HepG2 (cell line): ENCODE measurements around the gene AMIGO1. TPM values are rescaled to one million over a fixed set of nuclear protein-coding genes. Genes with fewer than 3 reads are reported as not detected.

Source experiments
- ASH2L ChIP-seq: fragments of 300-600, 200-600 bp; sonication (generic); IDR thresholded peaks from 2 replicates; pipeline ENCODE4 v1.7.0; 2017; ENCODE audit warnings: low read depth, mild to moderate bottlenecking, moderate library complexity, mixed read lengths, low read length; ENCODE audit not compliant: insufficient read length
- NFE2L1 ChIP-seq: sonication (generic); formaldehyde crosslinking; IDR thresholded peaks from 2 replicates; pipeline ENCODE4 v1.4.0; 2020; ENCODE audit warnings: missing genetic modification reagents, mild to moderate bottlenecking, borderline replicate concordance
- RBFOX2 ChIP-seq: fragments of 200-400 bp; formaldehyde crosslinking; IDR thresholded peaks from 2 replicates; pipeline ENCODE4 v1.6.1; 2017; ENCODE audit warnings: low read depth, mild to moderate bottlenecking, low read length
- SRSF9 ChIP-seq: fragments of 200-400 bp; formaldehyde crosslinking; IDR thresholded peaks from 2 replicates; pipeline ENCODE4 v1.6.1; 2018; ENCODE audit warnings: borderline replicate concordance, mild to moderate bottlenecking, low read depth, low read length; ENCODE audit not compliant: insufficient read depth, poor library complexity, severe bottlenecking
- ZNF260 ChIP-seq: sonication (generic); formaldehyde crosslinking; IDR thresholded peaks from 2 replicates; pipeline ENCODE4 v1.4.0; 2020; ENCODE audit warnings: missing genetic modification reagents, low read depth, mild to moderate bottlenecking, borderline replicate concordance
- ZNF7 ChIP-seq: IDR thresholded peaks from 2 replicates; pipeline ENCODE4 v1.6.1; 2016; ENCODE audit warnings: missing biosample characterization, missing genetic modification reagents
- ZSCAN9 ChIP-seq: IDR thresholded peaks from 2 replicates; pipeline ENCODE4 v1.6.1; 2016; ENCODE audit warnings: borderline replicate concordance
- polyA plus RNA-seq, 8 experiments: library from polyadenylated mRNA; depleted of rRNA in 3 of 8; stranded (reverse) in 7 of 8; unstranded in 1 of 8; fragments of >200 nt; fragmentation: Illumina TruSeq in 4 of 8; extraction: Trizol in 4 of 8; gene quantifications; 2 replicates each; pipeline versions ENCODE4 v1.2.1 to v1.2.3, GENCODE V29; 2011 to 2016; ENCODE audit warnings: low read depth in 4 of 8, missing spikeins in 1 of 8, mixed read lengths in 1 of 8; ENCODE audit not compliant: insufficient read depth in 1 of 8
- total RNA-seq, 5 experiments: library from RNA; depleted of rRNA; stranded (reverse); fragments of >200 nt; fragmentation: Illumina TruSeq; extraction: Trizol; gene quantifications; 2 replicates each; pipeline ENCODE4 v1.2.3, GENCODE V29; 2016; ENCODE audit warnings: low read depth in 1 of 5
- TF ChIP-seq, protein P1 (sequence below): sonication (generic); formaldehyde crosslinking; IDR thresholded peaks from 2 replicates; pipeline ENCODE4 v1.8.0; 2022; ENCODE audit warnings: mild to moderate bottlenecking, missing genetic modification reagents, moderate library complexity
- TF ChIP-seq, protein P2 (sequence below): sonication (generic); formaldehyde crosslinking; IDR thresholded peaks from 2 replicates; pipeline ENCODE4 v1.4.0; 2020; ENCODE audit warnings: missing genetic modification reagents
- TF ChIP-seq, protein P3 (sequence below), 2 experiments: sonication (generic) in 1 of 2; formaldehyde crosslinking in 1 of 2; IDR thresholded peaks; 2 replicates each; pipeline versions ENCODE4 v1.6.1 to v1.9.0; 2014 to 2022; ENCODE audit warnings: antibody characterized with exemption in 1 of 2, borderline replicate concordance in 1 of 2, inconsistent platforms in 1 of 2, low read depth in 1 of 2, missing genetic modification reagents in 1 of 2
- TF ChIP-seq, protein P4 (sequence below): sonication (generic); formaldehyde crosslinking; IDR thresholded peaks from 2 replicates; pipeline ENCODE4 v1.4.0; 2020; ENCODE audit warnings: missing genetic modification reagents
- TF ChIP-seq, protein P5 (sequence below): sonication (generic); formaldehyde crosslinking; IDR thresholded peaks from 2 replicates; pipeline ENCODE4 v1.4.0; 2020; ENCODE audit warnings: missing genetic modification reagents, mild to moderate bottlenecking, borderline replicate concordance

Gene AMIGO1
- total and polyA plus RNA-seq, 2 of the 13 experiments (the other 11 are each of a cell fraction or from before 2014, with no cell fraction given): 0.40 to 1.3 TPM

DNA sequence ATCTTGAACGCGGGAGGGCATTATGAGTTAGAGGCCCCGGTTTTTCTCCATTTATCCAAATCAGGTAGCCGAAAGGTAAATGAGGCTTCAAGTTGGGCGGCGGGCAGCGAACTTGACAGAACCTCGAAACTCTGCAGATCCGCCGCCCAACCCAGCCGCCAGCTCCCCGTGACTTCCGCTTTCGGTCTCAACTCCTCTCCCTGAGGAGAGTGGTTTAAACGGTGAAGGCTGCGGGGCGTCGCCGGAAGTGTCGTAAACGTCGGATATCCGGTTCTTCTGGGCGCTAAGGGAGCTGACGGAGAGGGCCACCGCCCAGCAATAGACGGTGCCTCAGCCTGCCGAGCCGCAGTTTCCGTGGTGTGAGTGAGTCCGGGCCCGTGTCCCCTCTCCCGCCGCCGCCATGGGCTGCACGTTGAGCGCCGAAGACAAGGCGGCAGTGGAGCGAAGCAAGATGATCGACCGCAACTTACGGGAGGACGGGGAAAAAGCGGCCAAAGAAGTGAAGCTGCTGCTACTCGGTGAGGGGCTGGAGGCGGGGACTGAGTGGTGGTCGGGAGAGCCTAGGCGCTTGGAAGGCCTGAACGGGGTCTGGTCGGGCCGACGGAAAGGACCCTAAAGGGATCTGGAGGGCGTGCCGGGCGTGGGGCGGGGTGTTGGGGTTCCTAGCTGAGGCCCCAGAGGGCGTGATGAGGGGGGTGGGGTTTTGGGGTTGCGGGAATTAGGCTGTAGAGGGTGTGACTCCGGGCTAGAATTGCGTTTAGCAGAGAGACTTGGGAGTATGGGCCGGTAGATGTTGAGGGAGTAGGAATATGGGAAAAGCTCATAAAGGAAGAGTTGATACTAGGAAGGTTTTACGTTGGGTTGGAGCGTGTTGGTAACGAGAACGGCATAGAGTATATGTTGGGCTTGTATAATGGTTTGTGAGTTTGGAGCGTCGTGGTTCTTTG lies 39.1 kb upstream of the AMIGO1 start, which contains the start of gene GNAI3 (continued):
- TF ChIP-seq, protein P1, sequence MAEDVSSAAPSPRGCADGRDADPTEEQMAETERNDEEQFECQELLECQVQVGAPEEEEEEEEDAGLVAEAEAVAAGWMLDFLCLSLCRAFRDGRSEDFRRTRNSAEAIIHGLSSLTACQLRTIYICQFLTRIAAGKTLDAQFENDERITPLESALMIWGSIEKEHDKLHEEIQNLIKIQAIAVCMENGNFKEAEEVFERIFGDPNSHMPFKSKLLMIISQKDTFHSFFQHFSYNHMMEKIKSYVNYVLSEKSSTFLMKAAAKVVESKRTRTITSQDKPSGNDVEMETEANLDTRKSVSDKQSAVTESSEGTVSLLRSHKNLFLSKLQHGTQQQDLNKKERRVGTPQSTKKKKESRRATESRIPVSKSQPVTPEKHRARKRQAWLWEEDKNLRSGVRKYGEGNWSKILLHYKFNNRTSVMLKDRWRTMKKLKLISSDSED: no peak
- TF ChIP-seq ZNF260 (no peak), RBFOX2 (peak; percentile 92), ASH2L (peak; percentile 86), NFE2L1 (CRISPR knock-in tag) (no peak), ZSCAN9 (0 out of 2 replicates have a peak, but pooled peaks have one; percentile 72), SRSF9 (no peak), ZNF7 (CRISPR knock-in tag) (no peak)
- TF ChIP-seq, protein P2, sequence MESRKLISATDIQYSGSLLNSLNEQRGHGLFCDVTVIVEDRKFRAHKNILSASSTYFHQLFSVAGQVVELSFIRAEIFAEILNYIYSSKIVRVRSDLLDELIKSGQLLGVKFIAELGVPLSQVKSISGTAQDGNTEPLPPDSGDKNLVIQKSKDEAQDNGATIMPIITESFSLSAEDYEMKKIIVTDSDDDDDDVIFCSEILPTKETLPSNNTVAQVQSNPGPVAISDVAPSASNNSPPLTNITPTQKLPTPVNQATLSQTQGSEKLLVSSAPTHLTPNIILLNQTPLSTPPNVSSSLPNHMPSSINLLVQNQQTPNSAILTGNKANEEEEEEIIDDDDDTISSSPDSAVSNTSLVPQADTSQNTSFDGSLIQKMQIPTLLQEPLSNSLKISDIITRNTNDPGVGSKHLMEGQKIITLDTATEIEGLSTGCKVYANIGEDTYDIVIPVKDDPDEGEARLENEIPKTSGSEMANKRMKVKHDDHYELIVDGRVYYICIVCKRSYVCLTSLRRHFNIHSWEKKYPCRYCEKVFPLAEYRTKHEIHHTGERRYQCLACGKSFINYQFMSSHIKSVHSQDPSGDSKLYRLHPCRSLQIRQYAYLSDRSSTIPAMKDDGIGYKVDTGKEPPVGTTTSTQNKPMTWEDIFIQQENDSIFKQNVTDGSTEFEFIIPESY (CRISPR knock-in tag): 0 out of 2 replicates have a peak, but pooled peaks have one; percentile 16
- TF ChIP-seq, protein P3, sequence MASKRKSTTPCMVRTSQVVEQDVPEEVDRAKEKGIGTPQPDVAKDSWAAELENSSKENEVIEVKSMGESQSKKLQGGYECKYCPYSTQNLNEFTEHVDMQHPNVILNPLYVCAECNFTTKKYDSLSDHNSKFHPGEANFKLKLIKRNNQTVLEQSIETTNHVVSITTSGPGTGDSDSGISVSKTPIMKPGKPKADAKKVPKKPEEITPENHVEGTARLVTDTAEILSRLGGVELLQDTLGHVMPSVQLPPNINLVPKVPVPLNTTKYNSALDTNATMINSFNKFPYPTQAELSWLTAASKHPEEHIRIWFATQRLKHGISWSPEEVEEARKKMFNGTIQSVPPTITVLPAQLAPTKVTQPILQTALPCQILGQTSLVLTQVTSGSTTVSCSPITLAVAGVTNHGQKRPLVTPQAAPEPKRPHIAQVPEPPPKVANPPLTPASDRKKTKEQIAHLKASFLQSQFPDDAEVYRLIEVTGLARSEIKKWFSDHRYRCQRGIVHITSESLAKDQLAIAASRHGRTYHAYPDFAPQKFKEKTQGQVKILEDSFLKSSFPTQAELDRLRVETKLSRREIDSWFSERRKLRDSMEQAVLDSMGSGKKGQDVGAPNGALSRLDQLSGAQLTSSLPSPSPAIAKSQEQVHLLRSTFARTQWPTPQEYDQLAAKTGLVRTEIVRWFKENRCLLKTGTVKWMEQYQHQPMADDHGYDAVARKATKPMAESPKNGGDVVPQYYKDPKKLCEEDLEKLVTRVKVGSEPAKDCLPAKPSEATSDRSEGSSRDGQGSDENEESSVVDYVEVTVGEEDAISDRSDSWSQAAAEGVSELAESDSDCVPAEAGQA (IDR thresholded peaks at IDR 0.05; ENCODE audit: low read depth): no peak; the same call in 1 of the 2 replicates
- TF ChIP-seq, protein P3 (CRISPR knock-in tag; IDR thresholded peaks at IDR 0.05; ENCODE audit: borderline replicate concordance): no peak
- TF ChIP-seq, protein P4, sequence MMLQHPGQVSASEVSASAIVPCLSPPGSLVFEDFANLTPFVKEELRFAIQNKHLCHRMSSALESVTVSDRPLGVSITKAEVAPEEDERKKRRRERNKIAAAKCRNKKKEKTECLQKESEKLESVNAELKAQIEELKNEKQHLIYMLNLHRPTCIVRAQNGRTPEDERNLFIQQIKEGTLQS (CRISPR knock-in tag): no peak
- TF ChIP-seq, protein P5, sequence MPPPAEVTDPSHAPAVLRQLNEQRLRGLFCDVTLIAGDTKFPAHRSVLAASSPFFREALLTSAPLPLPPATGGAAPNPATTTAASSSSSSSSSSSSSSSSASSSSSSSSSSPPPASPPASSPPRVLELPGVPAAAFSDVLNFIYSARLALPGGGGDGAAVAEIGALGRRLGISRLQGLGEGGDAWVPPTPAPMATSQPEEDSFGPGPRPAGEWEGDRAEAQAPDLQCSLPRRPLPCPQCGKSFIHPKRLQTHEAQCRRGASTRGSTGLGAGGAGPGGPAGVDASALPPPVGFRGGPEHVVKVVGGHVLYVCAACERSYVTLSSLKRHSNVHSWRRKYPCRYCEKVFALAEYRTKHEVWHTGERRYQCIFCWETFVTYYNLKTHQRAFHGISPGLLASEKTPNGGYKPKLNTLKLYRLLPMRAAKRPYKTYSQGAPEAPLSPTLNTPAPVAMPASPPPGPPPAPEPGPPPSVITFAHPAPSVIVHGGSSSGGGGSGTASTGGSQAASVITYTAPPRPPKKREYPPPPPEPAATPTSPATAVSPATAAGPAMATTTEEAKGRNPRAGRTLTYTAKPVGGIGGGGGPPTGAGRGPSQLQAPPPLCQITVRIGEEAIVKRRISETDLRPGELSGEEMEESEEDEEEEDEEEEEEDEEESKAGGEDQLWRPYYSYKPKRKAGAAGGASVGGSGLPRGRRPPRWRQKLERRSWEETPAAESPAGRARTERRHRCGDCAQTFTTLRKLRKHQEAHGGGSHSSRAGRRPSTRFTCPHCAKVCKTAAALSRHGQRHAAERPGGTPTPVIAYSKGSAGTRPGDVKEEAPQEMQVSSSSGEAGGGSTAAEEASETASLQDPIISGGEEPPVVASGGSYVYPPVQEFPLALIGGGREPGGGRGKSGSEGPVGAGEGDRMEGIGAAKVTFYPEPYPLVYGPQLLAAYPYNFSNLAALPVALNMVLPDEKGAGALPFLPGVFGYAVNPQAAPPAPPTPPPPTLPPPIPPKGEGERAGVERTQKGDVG (CRISPR knock-in tag): no peak
